Measurements from ENCODE around the gene RAET1G.
"Not testable (repeated sequence)": the region's sequence is repeated elsewhere in the genome, so short reads cannot be mapped to it uniquely, and the experiment has no call there.

- TF ChIP-seq CTCF (IDR thresholded peaks at IDR 0.05); POLR2A (IDR thresholded peaks at IDR 0.05); POLR2AphosphoS5 (IDR thresholded peaks at IDR 0.05; ENCODE audit: insufficient read depth in 1 of 2, low read depth in 1 of 2): not testable (repeated sequence)
Observed at GRCh38 chr6:149947533-149947932, 24.6 kb upstream of the RAET1G start.
